MCF 10A (cell line): ENCODE results near the gene FDX1. TPM values are rescaled to one million over a fixed set of nuclear protein-coding genes. Genes with fewer than 3 reads are reported as not detected.

Experiments
- BruUV-seq: library from RNA; stranded (reverse); fragments of 400-500 nt; replicated peaks from 2 replicates; lab custom pipeline; 2021; lab: Mats Ljungman, UMichigan
- CTCF ChIA-PET: fragments of 300-600 bp; sonication (Branson Sonifier 250); formaldehyde crosslinking; extraction: SDS; loops from one replicate; lab custom pipeline; 2021; ENCODE audit warnings: antibody characterized with exemption, inconsistent platforms; lab: Yijun Ruan, JAX
- POLR2A ChIA-PET: fragments of 300-600, 350-650 bp; sonication (Branson Sonifier 250); formaldehyde crosslinking; extraction: SDS; loops from one replicate; lab custom pipeline; 2020; ENCODE audit warnings: antibody characterized with exemption, inconsistent platforms; lab: Yijun Ruan, JAX
- DNase-seq: peaks from one replicate; pipeline ENCODE4 v3.0.0-alpha.2; 2018; ENCODE audit not compliant: unreplicated experiment
- H3K27ac Mint-ChIP-seq: one replicate; pipeline ENCODE4 v1.8.0; 2022; ENCODE audit warnings: mild to moderate bottlenecking, low read depth, mixed read lengths; ENCODE audit not compliant: unreplicated experiment
- H3K27me3 Mint-ChIP-seq: one replicate; pipeline ENCODE4 v1.8.0; 2022; ENCODE audit warnings: mixed read lengths; ENCODE audit not compliant: insufficient read depth, unreplicated experiment
- H3K36me3 Mint-ChIP-seq: one replicate; pipeline ENCODE4 v1.8.0; 2022; ENCODE audit warnings: mild to moderate bottlenecking, moderate library complexity, mixed read lengths; ENCODE audit not compliant: insufficient read depth, unreplicated experiment
- H3K4me1 Mint-ChIP-seq: one replicate; pipeline ENCODE4 v1.8.0; 2022; ENCODE audit warnings: mixed read lengths; ENCODE audit not compliant: insufficient read depth, unreplicated experiment
- H3K4me3 Mint-ChIP-seq: one replicate; pipeline ENCODE4 v1.8.0; 2022; ENCODE audit warnings: mild to moderate bottlenecking, moderate library complexity, mixed read lengths; ENCODE audit not compliant: unreplicated experiment
- H3K9me3 Mint-ChIP-seq: one replicate; pipeline ENCODE4 v1.8.0; 2022; ENCODE audit warnings: mixed read lengths; ENCODE audit not compliant: unreplicated experiment
- intact Hi-C: fragments of 100-400 bp; cut with micrococcal nuclease; formaldehyde crosslinking; loops from 2 replicates; pipeline ENCODE4 v1.14.1; 2022
- total RNA-seq: library from RNA; stranded (reverse); gene quantifications from 2 replicates; pipeline ENCODE4 v1.2.3, GENCODE V29; 2022
- TF ChIP-seq, protein P1 (sequence below): fragments of 200-600 bp; IDR thresholded peaks from one replicate; pipeline ENCODE4 v1.8.0; 2022; ENCODE audit warnings: antibody characterized with exemption, mild to moderate bottlenecking; ENCODE audit not compliant: unreplicated experiment

The FDX1 gene
- total RNA-seq, 1 experiment from 2014 or later = 21.1 TPM

DNA sequence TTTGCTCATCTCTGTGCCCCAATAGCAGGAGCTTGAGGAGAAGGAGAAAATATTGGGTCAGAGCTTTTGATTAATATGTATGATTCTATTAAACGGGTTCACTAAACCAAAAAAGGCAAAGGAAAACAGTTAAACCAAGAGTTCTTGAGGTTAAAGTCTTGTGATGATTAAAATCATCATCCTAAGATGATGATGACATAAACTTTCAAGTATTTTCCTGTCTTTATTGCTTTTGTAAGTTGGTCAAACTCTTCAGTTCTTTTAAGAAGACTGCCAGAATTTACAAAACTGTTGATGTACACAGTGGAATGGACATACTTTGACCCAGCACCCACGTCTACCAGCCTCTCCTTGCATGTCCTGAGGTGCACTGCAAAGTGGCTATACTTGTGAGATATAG lies 41.0 kb downstream of the FDX1 start:
- BruUV-seq = no TSS peak
- intact Hi-C loops = no loop called here
- H3K27me3 Mint-ChIP-seq = no peaks in the 10 kb centered on the region
- H3K9me3 Mint-ChIP-seq = no peaks in the 10 kb centered on the region
- no peak overlapping the region for H3K4me3 Mint-ChIP-seq
- ChIA-PET POLR2A (interaction anchor here (1.0 to 1.1 kb wide), 2 partner anchors 9 to 35 kb away, joined by 3 to 4 read pairs; no protein-coding TSS in a partner anchor), CTCF (interaction anchor here (0.6 to 1.2 kb wide), 3 partner anchors 23 to 759 kb away, joined by 3 to 5 read pairs (median 4); no protein-coding TSS in a partner anchor)
- TF ChIP-seq, protein P1, sequence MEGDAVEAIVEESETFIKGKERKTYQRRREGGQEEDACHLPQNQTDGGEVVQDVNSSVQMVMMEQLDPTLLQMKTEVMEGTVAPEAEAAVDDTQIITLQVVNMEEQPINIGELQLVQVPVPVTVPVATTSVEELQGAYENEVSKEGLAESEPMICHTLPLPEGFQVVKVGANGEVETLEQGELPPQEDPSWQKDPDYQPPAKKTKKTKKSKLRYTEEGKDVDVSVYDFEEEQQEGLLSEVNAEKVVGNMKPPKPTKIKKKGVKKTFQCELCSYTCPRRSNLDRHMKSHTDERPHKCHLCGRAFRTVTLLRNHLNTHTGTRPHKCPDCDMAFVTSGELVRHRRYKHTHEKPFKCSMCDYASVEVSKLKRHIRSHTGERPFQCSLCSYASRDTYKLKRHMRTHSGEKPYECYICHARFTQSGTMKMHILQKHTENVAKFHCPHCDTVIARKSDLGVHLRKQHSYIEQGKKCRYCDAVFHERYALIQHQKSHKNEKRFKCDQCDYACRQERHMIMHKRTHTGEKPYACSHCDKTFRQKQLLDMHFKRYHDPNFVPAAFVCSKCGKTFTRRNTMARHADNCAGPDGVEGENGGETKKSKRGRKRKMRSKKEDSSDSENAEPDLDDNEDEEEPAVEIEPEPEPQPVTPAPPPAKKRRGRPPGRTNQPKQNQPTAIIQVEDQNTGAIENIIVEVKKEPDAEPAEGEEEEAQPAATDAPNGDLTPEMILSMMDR = no peak
- H3K4me1 Mint-ChIP-seq = peaks cover 11% of the 10 kb centered on the region
- DNase-seq = no peak
- no peak overlapping the region for H3K27ac Mint-ChIP-seq
- H3K36me3 Mint-ChIP-seq = peaks cover 22% of the 10 kb centered on the region

DNA sequence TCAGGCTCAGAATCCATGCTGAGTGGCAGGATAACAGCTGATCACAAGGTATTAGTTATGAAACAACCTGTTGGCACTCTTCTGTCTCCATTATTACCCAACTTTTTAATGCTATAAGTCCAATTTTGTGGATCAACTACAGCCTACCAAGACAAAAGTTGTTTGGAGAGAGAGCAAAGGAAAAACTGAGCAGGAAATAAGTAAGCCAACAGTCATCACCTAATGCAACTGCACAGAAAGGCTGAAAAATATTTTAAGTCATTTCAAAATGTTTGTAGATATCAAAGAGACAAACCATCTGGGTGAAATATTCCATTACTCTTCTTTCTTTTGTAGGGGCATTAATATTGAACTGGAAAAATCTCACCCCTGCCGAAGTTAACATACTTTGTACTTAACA lies 41.6 kb downstream of the FDX1 start:
- ChIA-PET POLR2A (interaction anchor here (0.5 to 1.0 kb wide), 2 partner anchors 36 to 1353 kb away, joined by 3 to 4 read pairs; no protein-coding TSS in a partner anchor), CTCF (interaction anchor here (0.6 kb wide), 1 partner anchor 806 kb away, joined by 3 read pairs; no protein-coding TSS in a partner anchor)
- no peak overlapping the region for H3K4me3 Mint-ChIP-seq
- H3K9me3 Mint-ChIP-seq = no peaks in the 10 kb centered on the region
- TF ChIP-seq, protein P1 = no peak
- no TSS peak for BruUV-seq
- no peaks in the 10 kb centered on the region for H3K27me3 Mint-ChIP-seq
- H3K36me3 Mint-ChIP-seq = peaks cover 21% of the 10 kb centered on the region
- H3K4me1 Mint-ChIP-seq = peaks cover 11% of the 10 kb centered on the region
- no peak overlapping the region for H3K27ac Mint-ChIP-seq
- intact Hi-C loops = no loop called here
- DNase-seq = no peak

DNA sequence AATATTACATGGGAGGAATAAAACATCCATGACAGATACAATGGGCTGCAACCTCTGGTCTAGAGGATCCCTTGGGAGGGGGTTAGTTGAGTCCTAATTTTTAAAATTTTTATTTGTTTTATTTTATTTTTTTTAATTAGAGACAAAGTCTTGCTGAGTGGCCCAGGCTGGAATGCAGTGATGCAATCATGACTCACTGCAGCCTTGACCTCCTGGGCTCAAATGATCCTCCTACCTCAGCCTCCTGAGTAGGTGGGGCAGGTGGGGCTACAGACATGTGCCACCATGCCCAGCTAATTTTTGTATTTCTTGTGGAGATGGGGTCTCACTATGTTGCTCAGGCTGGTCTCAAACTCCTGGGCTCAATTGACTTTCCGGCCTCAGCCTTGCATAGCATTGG lies 43.1 kb downstream of the FDX1 start:
- Mint-ChIP-seq H3K27me3 (no peaks in the 10 kb centered on the region), H3K4me1 (peaks cover 11% of the 10 kb centered on the region), H3K9me3 (no peaks in the 10 kb centered on the region), H3K27ac (peak overlapping the region; percentile 40), H3K4me3 (no peak overlapping the region), H3K36me3 (peaks cover 21% of the 10 kb centered on the region)
- ChIA-PET CTCF (interaction anchor here (0.6 kb wide), 1 partner anchor 753 kb away, joined by 3 read pairs; no protein-coding TSS in a partner anchor), POLR2A (no interaction called here)
- BruUV-seq = no TSS peak
- TF ChIP-seq, protein P1 = no peak
- intact Hi-C loops = no loop called here
- DNase-seq = peak; percentile 67

DNA sequence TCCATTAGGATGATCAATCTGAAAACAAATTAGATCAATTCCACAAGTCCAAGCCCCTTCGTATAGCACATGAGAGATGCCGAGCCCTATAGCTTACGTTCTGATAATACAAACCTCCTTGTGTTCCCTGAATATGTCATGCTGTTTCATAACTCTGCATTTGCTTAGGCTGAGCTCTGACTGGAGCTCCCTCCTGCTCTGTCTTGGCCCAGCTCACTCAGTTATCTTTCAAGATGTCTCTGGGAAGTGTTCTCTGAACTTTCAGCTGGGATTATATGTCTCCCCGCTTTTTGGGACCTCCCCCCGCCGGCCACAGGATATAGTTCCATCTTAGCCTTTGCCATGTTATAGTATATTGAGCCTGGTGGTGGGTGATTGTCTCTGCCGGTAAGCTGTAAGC lies 44.0 kb downstream of the FDX1 start:
- BruUV-seq = no TSS peak
- H3K9me3 Mint-ChIP-seq = no peaks in the 10 kb centered on the region
- H3K27me3 Mint-ChIP-seq = no peaks in the 10 kb centered on the region
- POLR2A ChIA-PET = no interaction called here
- CTCF ChIA-PET = interaction anchor here (0.6 kb wide), 1 partner anchor 752 kb away, joined by 3 read pairs; no protein-coding TSS in a partner anchor
- no peak overlapping the region for H3K4me3 Mint-ChIP-seq
- no peak overlapping the region for H3K27ac Mint-ChIP-seq
- peaks cover 11% of the 10 kb centered on the region for H3K4me1 Mint-ChIP-seq
- H3K36me3 Mint-ChIP-seq = peaks cover 12% of the 10 kb centered on the region
- intact Hi-C loops = no loop called here
- TF ChIP-seq, protein P1 = no peak
- no peak for DNase-seq
